HTERT RPE-1 (cell line): ENCODE results near the gene IL16.

Experiments
- in situ Hi-C: fragments of 300-500 bp; cut with MboI; formaldehyde crosslinking; loops from 4 replicates; pipeline ENCODE4 v1.14.3; 2020; ENCODE audit warnings: low sequenced_read_pairs

IL16 gene

GRCh38 chr15:81361891-81362290, 165.2 kb downstream of the IL16 start:
- in situ Hi-C loops = no loop called here

GRCh38 chr15:81362790-81363189, 166.1 kb downstream of the IL16 start:
- in situ Hi-C loops = no loop called here

- in situ Hi-C loops = no loop called here
Measured at GRCh38 chr15:81363276-81363675, 166.6 kb downstream of the IL16 start.
